HG03045 (cell line): ENCODE results near the gene P3H1.
"Not testable (repeated sequence)": the region's sequence is repeated elsewhere in the genome, so short reads cannot be mapped to it uniquely, and the experiment has no call there.

Experiments
- ATAC-seq: cut with Tn5 transposase; IDR thresholded peaks from one replicate; pipeline ENCODE4 v1.9.1; 2021; ENCODE audit warnings: mild to moderate bottlenecking, moderate library complexity; ENCODE audit not compliant: unreplicated experiment

P3H1 gene

GRCh38 chr1:42774928-42775526 lies 8.2 kb upstream of the P3H1 start:
- no peak for ATAC-seq

GRCh38 chr1:42773420-42773819 lies 6.6 kb upstream of the P3H1 start:
- no peak for ATAC-seq

- ATAC-seq = no peak
Observed at GRCh38 chr1:42769811-42770210, 3.0 kb upstream of the P3H1 start.

GRCh38 chr1:42768172-42768571 lies 1.3 kb upstream of the P3H1 start:
- no peak for ATAC-seq

- peak; percentile 33 for ATAC-seq
Observed at GRCh38 chr1:42767510-42768000, 727 bp upstream of the P3H1 start.

DNA sequence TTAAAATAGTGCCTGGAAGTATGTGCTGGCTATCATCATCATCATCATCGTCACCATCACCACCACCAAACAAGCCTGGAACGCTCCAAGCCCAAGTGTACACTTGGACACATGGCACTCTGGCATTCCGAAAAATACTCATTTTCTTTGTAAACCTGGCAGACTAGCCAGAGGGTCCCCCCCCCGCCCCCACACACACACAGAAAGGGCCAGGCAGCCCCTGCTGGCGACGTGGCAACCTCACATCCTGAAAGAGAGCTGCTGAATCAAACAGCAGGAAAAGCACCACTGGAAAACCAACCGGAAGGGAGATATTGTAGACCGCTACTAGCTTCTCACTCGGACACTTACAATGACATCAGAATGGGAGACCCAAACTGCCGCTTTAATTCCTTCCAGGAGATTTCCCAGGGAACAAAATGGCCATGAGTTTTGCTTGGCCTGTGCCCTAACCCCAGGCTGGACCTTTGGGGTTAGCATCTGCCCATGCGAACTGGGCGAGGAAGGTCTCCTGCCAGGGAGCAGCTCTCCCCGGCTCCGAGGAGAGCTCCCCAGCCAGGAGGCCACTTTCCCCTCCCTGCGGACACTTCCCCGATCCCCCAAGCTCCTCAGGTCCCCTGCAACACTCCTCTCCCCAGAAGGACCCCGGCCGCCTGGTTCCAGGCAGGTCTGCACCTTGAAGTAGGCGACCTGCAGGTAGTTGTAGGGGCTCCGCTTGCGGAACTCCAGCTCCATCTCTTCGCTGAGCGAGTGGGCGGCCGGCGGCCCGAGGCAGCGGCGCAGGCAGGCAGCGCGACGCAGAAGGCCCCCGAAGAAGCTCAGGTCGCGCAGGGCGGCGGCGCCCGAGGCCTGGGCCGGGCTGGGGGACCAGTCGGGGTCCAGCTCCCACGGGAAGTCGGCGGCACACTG lies 742 bp downstream of the P3H1 start:
- ATAC-seq = peak; percentile 23

GRCh38 chr1:42765269-42765668 lies 1.6 kb downstream of the P3H1 start:
- no peak for ATAC-seq

DNA sequence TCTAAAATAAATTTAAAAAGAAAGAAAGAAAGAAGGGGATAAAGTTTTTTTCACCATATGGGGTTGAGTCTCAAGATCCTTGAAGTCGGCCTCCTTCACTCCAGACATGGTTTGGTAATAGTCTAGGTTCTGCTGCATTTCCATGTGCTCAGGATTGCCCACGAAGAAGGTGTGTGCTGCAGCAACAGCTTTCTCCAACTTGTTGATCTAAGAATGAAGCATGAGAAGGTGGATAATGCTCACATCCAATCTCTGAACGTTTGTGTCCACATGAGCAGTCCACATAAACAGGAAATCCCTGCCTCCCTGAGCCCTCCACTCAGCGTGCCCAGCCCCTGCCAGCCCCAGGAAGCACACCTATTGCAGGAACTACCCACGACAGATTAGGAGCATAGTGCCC lies 4.6 kb downstream of the P3H1 start:
- ATAC-seq = no peak

- no peak for ATAC-seq
Observed at GRCh38 chr1:42761567-42761966, 5.3 kb downstream of the P3H1 start.

DNA sequence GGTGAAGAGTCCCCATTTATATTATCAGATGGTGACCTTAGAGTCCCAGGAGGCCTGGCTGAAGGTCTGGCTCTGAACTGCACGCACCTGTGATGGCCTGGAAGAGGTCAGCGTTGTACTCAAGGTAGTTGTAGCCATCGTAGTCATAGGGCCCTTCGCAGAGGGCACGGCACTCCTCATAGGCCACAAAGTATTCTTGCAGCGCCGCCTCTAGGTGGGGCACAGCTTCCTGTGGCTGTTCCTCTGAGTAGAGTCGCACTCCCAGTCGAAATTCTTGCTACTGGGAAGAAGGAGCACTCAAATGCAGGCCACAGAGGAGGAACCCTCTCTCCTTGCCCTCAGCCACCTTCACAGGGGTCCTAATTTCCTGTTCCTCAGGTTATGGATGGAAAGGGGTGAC lies 7.7 kb downstream of the P3H1 start:
- no peak for ATAC-seq

DNA sequence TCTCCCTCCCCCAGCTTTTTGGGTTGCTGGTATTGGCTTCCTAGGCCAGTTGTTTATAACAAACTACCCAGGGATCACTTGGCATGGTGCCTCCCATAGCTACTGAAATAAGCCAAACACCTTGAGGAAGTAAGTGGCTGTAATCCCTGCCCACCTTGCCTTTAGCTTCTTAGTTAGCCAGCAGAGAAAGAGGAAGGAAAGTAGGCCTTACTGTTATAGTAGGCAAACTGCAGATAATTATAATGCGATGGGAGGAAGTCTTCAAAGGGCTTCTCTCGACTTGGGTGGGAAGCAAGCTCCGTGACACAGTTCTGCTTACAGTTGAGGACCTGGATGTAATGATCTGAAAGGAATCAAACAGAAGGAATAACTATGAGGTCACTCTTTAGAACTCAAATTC lies 8.2 kb downstream of the P3H1 start:
- ATAC-seq = no peak

- no peak for ATAC-seq
Observed at GRCh38 chr1:42757892-42758275, 8.9 kb downstream of the P3H1 start.

DNA sequence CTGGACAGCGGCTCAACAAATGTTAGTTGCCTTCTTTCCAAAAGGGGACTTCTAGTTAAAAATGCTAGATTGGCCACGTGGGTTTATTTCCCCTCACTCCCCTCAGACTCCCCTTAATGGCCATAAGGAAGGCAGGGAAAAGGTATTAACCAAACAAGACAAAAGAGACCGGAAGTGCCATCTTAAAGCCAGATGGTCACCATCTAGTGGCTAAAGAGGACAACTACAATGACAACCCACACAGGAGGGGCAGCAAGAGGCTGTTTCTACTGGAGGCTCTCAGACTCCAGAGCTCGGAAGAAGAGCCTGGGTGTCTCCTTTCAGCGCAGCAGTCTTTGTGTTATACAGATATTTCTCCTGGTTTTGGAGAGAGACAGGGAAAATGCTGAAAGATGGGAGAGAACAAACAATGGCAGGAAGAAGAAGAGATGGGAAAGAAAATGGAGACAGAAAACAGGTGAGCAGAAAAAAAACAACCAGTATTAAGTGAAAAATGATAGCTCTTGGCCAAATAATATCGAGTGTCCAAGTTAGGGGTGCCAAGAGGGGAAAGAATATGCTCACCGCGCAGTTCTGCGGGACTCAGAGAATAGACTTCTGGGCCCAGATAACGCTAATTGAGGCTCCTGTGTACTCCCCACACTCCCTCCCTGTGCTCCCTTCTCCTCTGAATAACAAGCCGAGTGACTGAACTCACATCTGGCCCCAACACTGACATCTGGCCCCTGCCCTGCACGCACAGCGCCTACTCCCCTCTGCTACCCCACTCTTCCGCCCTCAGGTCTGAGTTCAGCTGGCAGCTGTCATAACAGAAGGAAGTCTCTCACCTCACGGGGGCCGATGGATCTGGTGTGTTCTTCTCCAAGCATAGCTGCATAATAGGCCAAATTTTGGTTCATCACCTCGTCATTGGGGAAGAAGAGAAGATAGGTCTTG lies 9.6 kb downstream of the P3H1 start:
- ATAC-seq = no peak

DNA sequence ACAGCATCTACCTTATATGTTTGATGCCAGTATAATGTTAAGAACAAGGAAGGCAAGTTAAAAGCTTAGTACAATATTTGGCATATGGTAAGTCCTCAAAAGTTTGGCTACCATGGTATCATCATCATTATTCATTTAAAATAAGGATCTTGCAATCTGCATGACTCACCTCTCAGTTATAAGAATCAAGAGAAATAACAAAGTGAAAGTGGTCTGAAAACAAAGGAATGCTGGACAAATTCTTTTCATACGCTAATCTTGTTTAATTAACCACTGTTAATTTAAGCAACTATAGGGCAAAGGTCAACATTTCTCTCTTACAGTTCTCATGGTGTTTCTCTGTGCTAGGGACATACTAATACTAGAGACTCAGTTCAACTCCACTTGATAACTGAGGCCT lies 13.8 kb downstream of the P3H1 start:
- no peak for ATAC-seq

DNA sequence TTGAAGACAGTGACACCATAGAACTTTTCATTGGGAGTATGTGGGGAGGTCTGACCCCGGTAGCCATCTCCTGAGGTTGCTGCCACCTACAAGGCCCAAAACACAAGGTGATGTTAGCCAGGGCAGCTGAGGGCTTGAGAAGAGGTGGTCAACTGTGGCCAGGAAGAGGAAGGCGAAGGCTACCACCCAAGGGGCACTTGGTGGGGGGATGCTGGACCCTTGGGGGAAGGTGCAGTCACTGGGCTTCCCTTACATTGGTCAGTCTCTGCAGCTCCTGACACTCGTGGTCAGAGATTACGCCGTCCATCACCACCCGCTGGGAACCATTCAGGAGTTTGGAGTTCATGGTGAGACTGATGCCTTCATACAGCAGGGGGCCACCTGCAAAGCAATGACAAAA lies 14.5 kb downstream of the P3H1 start:
- no peak for ATAC-seq

GRCh38 chr1:42751511-42752070 lies 15.2 kb downstream of the P3H1 start:
- ATAC-seq = not testable (repeated sequence)

GRCh38 chr1:42750041-42750440 lies 16.8 kb downstream of the P3H1 start:
- no peak for ATAC-seq

DNA sequence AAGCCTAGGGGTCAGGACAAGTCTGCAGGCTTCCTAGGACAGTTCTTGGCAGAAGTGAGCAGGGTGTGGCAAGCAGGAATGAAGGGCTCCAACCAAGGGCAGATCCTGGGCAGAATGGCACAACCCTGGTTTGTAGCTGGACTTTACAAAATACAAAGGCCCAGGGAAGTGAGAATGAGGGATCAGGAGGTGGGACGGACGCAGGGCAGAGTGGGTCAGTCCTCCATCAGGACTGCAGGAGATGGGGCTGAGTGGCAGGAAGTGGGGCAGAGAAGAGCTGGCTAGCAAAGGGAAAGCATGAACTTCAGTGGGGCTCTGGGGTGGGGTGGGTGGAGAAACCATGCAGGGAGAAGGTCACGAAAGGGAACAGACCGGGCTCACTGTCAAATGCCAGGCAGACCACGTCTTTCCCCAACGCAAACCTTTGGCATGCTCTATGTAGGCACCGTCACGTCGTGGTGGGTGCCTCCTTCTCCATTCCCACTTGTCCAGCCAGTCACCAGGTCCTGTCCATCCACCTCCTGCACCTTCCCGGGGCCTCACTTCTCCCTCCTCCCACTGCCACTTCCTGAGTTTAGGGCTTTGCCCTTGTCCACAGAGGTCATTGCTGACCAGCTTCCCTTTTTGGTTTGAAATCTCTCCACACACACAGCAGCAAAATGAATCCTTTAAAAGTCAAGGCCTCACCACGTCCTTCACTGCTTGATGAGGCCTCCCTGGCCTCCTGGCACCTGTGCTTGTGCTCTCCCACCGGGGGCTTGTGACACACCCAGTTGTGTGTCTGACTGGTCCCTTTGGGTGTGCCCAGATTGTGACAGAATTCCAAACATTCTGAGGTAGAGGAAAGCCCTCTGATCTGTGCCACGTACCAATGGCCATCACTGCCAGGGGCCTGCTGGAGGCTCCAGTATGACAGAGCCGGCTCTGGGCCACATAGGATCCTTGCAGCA lies 18.1 kb downstream of the P3H1 start:
- no peak for ATAC-seq

- ATAC-seq = no peak
Observed at GRCh38 chr1:42748021-42748420, 18.8 kb downstream of the P3H1 start.

DNA sequence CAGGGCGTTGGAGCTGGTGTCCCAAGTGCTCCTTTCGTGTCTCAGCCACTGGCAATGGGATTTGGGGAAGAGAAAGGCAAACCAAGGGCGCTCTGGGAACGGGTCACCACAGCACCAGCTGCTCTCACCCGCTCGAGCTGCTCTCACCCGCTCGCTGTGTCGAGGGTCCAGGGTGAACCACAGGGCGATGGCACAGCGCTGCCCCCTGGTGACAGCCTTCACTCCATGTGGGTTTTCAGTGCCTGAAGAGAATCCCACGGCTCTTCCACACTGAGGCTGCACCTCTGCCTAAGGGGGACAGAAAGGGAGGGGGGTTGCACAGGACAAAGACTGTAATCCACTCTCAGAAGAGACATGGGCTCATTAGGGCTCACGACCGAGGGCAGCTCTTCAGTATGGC lies 19.7 kb downstream of the P3H1 start:
- no peak for ATAC-seq
